Skeletal muscle tissue (tissue), 4 donors: ENCODE data around the gene IL1RL1. TPM values are rescaled to one million over a fixed set of nuclear protein-coding genes. Genes with fewer than 3 reads are reported as not detected.

Experiments used
- H3K27ac ChIP-seq: one replicate; pipeline ENCODE4 v1.7.0; 2013; ENCODE audit warnings: mild to moderate bottlenecking, low read depth, low read length, inconsistent platforms
- H3K27me3 ChIP-seq, 3 donors: one replicate each; pipeline ENCODE4 v1.7.0; 2013; ENCODE audit warnings: low read length in 3 of 3; ENCODE audit not compliant: control insufficient read depth in 3 of 3, insufficient read depth in 3 of 3
- H3K36me3 ChIP-seq, 3 donors: one replicate each; pipeline ENCODE4 v1.7.0; 2013; ENCODE audit warnings: low read length in 3 of 3; ENCODE audit not compliant: control insufficient read depth in 3 of 3, insufficient read depth in 3 of 3
- H3K4me1 ChIP-seq, 3 donors: one replicate each; pipeline ENCODE4 v1.7.0; 2013; ENCODE audit warnings: low read length in 3 of 3, mild to moderate bottlenecking in 3 of 3; ENCODE audit not compliant: control insufficient read depth in 3 of 3, insufficient read depth in 3 of 3
- H3K4me3 ChIP-seq, 3 donors: one replicate each; pipeline ENCODE4 v1.7.0; 2013; ENCODE audit warnings: low read length in 3 of 3
- H3K9ac ChIP-seq, 3 donors: one replicate each; pipeline ENCODE4 v1.7.0; 2013; ENCODE audit warnings: low read length in 3 of 3, mild to moderate bottlenecking in 3 of 3, moderate library complexity in 2 of 3, low read depth in 1 of 3
- H3K9me3 ChIP-seq, 3 donors: one replicate each; pipeline ENCODE4 v1.7.0; 2013; ENCODE audit warnings: low read length in 3 of 3; ENCODE audit not compliant: control insufficient read depth in 3 of 3
- total RNA-seq: library from RNA; depleted of rRNA; stranded (reverse); fragments of >200 nt; gene quantifications from one replicate; pipeline ENCODE4 v1.2.3, GENCODE V29; 2014
- donor health status: Osteomylitis.

Gene IL1RL1
- total RNA-seq, 1 donor from 2014 or later: 1.0 TPM

GRCh38 chr2:102276549-102277201, 34.7 kb upstream of the IL1RL1 start:
- H3K9ac ChIP-seq: no peak overlapping the region
- H3K9me3 ChIP-seq: no peaks in the 10 kb centered on the region
- no peaks in the 10 kb centered on the region for H3K36me3 ChIP-seq
- H3K27me3 ChIP-seq: peaks cover 0 to 2% (median 0%) of the 10 kb centered on the region in 3 donors
- no peak overlapping the region for H3K27ac ChIP-seq
- no peak overlapping the region for H3K4me3 ChIP-seq
- peaks cover 0 to 2% (median 2%) of the 10 kb centered on the region in 3 donors for H3K4me1 ChIP-seq

- H3K9ac ChIP-seq: no peak overlapping the region
- H3K27ac ChIP-seq: no peak overlapping the region
- peaks cover 0 to 2% (median 2%) of the 10 kb centered on the region in 3 donors for H3K4me1 ChIP-seq
- no peaks in the 10 kb centered on the region for H3K36me3 ChIP-seq
- no peaks in the 10 kb centered on the region for H3K9me3 ChIP-seq
- H3K4me3 ChIP-seq: no peak overlapping the region
- peaks cover 0 to 2% (median 0%) of the 10 kb centered on the region in 3 donors for H3K27me3 ChIP-seq
These were observed 34.1 kb upstream of the IL1RL1 start for GRCh38 chr2:102277202-102277700.

- Histone ChIP-seq H3K4me3 (no peak overlapping the region), H3K27ac (no peak overlapping the region), H3K36me3 (no peaks in the 10 kb centered on the region)
These were observed 32.5 kb upstream of the IL1RL1 start for GRCh38 chr2:102278720-102279390.

GRCh38 chr2:102279391-102279735, 32.0 kb upstream of the IL1RL1 start:
- H3K36me3 ChIP-seq: no peaks in the 10 kb centered on the region

More at GRCh38 chr2:102278720-102279390, 32.5 kb upstream of the IL1RL1 start:
- no peak overlapping the region for H3K9ac ChIP-seq
- peaks cover 0 to 2% (median 0%) of the 10 kb centered on the region in 3 donors for H3K27me3 ChIP-seq
- no peaks in the 10 kb centered on the region for H3K9me3 ChIP-seq
- peaks cover 0 to 2% (median 2%) of the 10 kb centered on the region in 3 donors for H3K4me1 ChIP-seq

GRCh38 chr2:102282678-102283091, 28.7 kb upstream of the IL1RL1 start:
- no peak overlapping the region for H3K9ac ChIP-seq
- H3K36me3 ChIP-seq: no peaks in the 10 kb centered on the region
- H3K27ac ChIP-seq: no peak overlapping the region
- H3K4me3 ChIP-seq: no peak overlapping the region
- H3K27me3 ChIP-seq: no peaks in the 10 kb centered on the region
- H3K9me3 ChIP-seq: no peaks in the 10 kb centered on the region
- peaks cover 0 to 2% (median 2%) of the 10 kb centered on the region in 3 donors for H3K4me1 ChIP-seq

More at GRCh38 chr2:102279391-102279735, 32.0 kb upstream of the IL1RL1 start:
- Histone ChIP-seq H3K9me3 (no peaks in the 10 kb centered on the region), H3K9ac (no peak overlapping the region), H3K27ac (no peak overlapping the region), H3K4me1 (peaks cover 0 to 2% (median 2%) of the 10 kb centered on the region in 3 donors), H3K4me3 (no peak overlapping the region), H3K27me3 (peaks cover 0 to 2% (median 0%) of the 10 kb centered on the region in 3 donors)

GRCh38 chr2:102283996-102284395, 27.4 kb upstream of the IL1RL1 start:
- H3K27ac ChIP-seq: no peak overlapping the region
- H3K4me3 ChIP-seq: no peak overlapping the region
- H3K9me3 ChIP-seq: no peaks in the 10 kb centered on the region
- no peaks in the 10 kb centered on the region for H3K27me3 ChIP-seq
- no peaks in the 10 kb centered on the region for H3K36me3 ChIP-seq
- H3K9ac ChIP-seq: no peak overlapping the region
- peaks cover 0 to under 1% (median 0%) of the 10 kb centered on the region in 3 donors for H3K4me1 ChIP-seq

GRCh38 chr2:102284611-102285010, 26.8 kb upstream of the IL1RL1 start:
- no peaks in the 10 kb centered on the region for H3K4me1 ChIP-seq
- H3K27ac ChIP-seq: no peak overlapping the region
- no peak overlapping the region for H3K4me3 ChIP-seq
- H3K36me3 ChIP-seq: no peaks in the 10 kb centered on the region
- no peak overlapping the region for H3K9ac ChIP-seq
- H3K9me3 ChIP-seq: no peaks in the 10 kb centered on the region
- no peaks in the 10 kb centered on the region for H3K27me3 ChIP-seq

GRCh38 chr2:102285368-102285767, 26.0 kb upstream of the IL1RL1 start:
- H3K4me1 ChIP-seq: no peaks in the 10 kb centered on the region
- H3K9ac ChIP-seq: no peak overlapping the region
- no peaks in the 10 kb centered on the region for H3K36me3 ChIP-seq
- H3K27ac ChIP-seq: no peak overlapping the region
- no peak overlapping the region for H3K4me3 ChIP-seq
- H3K9me3 ChIP-seq: no peaks in the 10 kb centered on the region
- no peaks in the 10 kb centered on the region for H3K27me3 ChIP-seq

- Histone ChIP-seq H3K9me3 (no peaks in the 10 kb centered on the region), H3K4me3 (no peak overlapping the region), H3K27me3 (no peaks in the 10 kb centered on the region), H3K36me3 (no peaks in the 10 kb centered on the region), H3K27ac (no peak overlapping the region), H3K9ac (no peak overlapping the region), H3K4me1 (no peaks in the 10 kb centered on the region)
These were observed 25.3 kb upstream of the IL1RL1 start for GRCh38 chr2:102286041-102286440.

- peaks cover 0 to 3% (median 0%) of the 10 kb centered on the region in 3 donors for H3K27me3 ChIP-seq
- H3K36me3 ChIP-seq: no peaks in the 10 kb centered on the region
- H3K9me3 ChIP-seq: no peaks in the 10 kb centered on the region
- H3K4me1 ChIP-seq: no peaks in the 10 kb centered on the region
- H3K27ac ChIP-seq: no peak overlapping the region
- H3K4me3 ChIP-seq: no peak overlapping the region
- H3K9ac ChIP-seq: no peak overlapping the region
These were observed 22.2 kb upstream of the IL1RL1 start for GRCh38 chr2:102289129-102289528.
